Upper lobe of right lung (tissue), 1 donor: Measurements from ENCODE around the gene SCML2. TPM values are rescaled to one million over a fixed set of nuclear protein-coding genes. Genes with fewer than 3 reads are reported as not detected.

Source experiments
- ATAC-seq: fragments of 200-7000 bp; cut with Tn5 transposase; one replicate; pipeline ENCODE4 v1.9.1; 2020; ENCODE audit warnings: mild to moderate bottlenecking, moderate library complexity
- DNase-seq: peaks from one replicate; pipeline ENCODE4 v3.0.0-alpha.2; 2020
- H3K27ac ChIP-seq: fragments of 200-600 bp; one replicate; pipeline ENCODE4 v1.8.0; 2022
- H3K27me3 ChIP-seq: fragments of 200-600 bp; one replicate; pipeline ENCODE4 v1.8.0; 2022; ENCODE audit warnings: mild to moderate bottlenecking
- H3K36me3 ChIP-seq: fragments of 200-600 bp; one replicate; pipeline ENCODE4 v1.8.0; 2022
- H3K4me1 ChIP-seq: fragments of 200-600 bp; one replicate; pipeline ENCODE4 v1.8.0; 2022
- H3K4me3 ChIP-seq: fragments of 200-600 bp; one replicate; pipeline ENCODE4 v1.8.0; 2022; ENCODE audit warnings: mild to moderate bottlenecking
- H3K9me3 ChIP-seq: fragments of 200-600 bp; one replicate; pipeline ENCODE4 v1.8.0; 2022
- intact Hi-C: fragments of 100-400 bp; cut with DNase I; formaldehyde crosslinking; loops from one replicate; pipeline ENCODE4 v1.11.0; 2022
- total RNA-seq: library from RNA; stranded (reverse); fragmentation: NEBNext Ultra II Directional; extraction: Animal tissue kit (Norgen Biotek cat#: 25700); gene quantifications from one replicate; pipeline ENCODE4 v1.2.1, GENCODE V29; 2021
- TF ChIP-seq, protein P1 (sequence below): fragments of 200-600 bp; IDR thresholded peaks from one replicate; pipeline ENCODE4 v1.8.0; 2022; ENCODE audit warnings: antibody characterized with exemption
- donor health status: DM: no; HTN: yes; CAD: no; lungs with severe emphysema.

Gene SCML2
- total RNA-seq, 1 donor from 2014 or later = 0.81 TPM

DNA sequence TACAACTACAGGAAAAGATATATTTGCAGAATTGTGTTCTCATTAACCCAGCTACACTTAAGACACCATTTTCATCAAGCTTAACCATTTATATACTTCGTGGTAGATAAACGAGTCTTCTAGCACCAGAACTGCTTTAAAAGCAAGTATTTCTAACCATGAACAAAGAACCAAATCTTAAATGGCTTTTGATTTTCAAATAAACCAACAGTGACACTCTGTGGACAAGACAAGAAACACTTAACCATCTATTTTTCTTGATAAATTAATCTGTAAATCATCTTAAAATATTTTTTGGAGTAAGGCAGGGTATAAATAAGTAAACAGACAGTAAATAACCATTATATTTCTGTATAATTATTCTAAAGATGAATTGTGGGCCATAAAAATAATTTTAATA, 144.0 kb downstream of the SCML2 start:
- ATAC-seq (no peak), DNase-seq (no peak)
- H3K27me3 ChIP-seq = no peaks in the 10 kb centered on the region
- no peak overlapping the region for H3K4me3 ChIP-seq
- no peak overlapping the region for H3K27ac ChIP-seq
- H3K9me3 ChIP-seq = no peaks in the 10 kb centered on the region
- intact Hi-C loops = no loop called here
- H3K36me3 ChIP-seq = no peaks in the 10 kb centered on the region
- TF ChIP-seq, protein P1, sequence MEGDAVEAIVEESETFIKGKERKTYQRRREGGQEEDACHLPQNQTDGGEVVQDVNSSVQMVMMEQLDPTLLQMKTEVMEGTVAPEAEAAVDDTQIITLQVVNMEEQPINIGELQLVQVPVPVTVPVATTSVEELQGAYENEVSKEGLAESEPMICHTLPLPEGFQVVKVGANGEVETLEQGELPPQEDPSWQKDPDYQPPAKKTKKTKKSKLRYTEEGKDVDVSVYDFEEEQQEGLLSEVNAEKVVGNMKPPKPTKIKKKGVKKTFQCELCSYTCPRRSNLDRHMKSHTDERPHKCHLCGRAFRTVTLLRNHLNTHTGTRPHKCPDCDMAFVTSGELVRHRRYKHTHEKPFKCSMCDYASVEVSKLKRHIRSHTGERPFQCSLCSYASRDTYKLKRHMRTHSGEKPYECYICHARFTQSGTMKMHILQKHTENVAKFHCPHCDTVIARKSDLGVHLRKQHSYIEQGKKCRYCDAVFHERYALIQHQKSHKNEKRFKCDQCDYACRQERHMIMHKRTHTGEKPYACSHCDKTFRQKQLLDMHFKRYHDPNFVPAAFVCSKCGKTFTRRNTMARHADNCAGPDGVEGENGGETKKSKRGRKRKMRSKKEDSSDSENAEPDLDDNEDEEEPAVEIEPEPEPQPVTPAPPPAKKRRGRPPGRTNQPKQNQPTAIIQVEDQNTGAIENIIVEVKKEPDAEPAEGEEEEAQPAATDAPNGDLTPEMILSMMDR = peak; percentile 24
- H3K4me1 ChIP-seq = no peaks in the 10 kb centered on the region

DNA sequence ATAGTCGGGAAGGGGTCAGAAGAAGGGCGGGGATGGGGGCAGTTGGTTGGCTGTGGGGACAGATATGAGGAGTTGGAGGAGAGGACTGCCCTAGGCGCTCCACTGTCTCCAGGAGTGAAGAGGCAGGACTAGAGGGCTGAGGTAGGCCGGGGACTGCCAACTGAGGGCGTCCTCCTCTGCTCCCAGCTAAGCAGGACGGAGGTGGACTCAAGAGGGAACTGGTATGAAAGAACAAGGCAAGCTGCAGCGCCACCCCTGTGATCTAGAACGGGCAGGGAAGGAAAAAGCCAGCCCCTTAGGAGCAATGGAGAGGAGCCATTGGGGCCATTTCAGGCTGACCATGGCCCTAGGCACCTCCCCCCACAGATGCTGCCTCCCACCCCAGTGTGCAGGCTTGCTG, 147.8 kb downstream of the SCML2 start:
- H3K36me3 ChIP-seq = no peaks in the 10 kb centered on the region
- no peak overlapping the region for H3K4me3 ChIP-seq
- no peaks in the 10 kb centered on the region for H3K9me3 ChIP-seq
- no peaks in the 10 kb centered on the region for H3K4me1 ChIP-seq
- TF ChIP-seq, protein P1 = no peak
- ATAC-seq (no peak), DNase-seq (no peak)
- intact Hi-C loops = no loop called here
- H3K27ac ChIP-seq = no peak overlapping the region
- H3K27me3 ChIP-seq = no peaks in the 10 kb centered on the region

DNA sequence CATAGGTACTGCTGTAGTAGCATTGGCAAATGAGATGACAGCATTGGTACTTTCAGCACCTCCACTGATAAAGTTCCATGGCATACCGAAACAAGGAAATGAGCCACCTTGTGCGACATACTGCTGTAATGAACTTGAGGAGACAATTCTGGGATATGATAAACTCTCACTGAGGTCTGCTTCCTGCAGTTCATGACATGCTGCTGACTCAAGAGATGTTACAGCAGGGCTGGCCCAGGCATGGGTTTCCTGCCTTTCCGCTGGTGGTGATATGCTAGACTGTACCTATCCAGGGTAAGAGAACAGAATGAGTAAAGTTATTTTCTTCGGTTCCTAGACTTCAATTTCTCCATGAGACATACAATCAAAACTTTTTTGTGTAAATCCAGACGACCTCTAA, 150.9 kb downstream of the SCML2 start:
- Histone ChIP-seq H3K4me3 (no peak overlapping the region), H3K27me3 (no peaks in the 10 kb centered on the region), H3K9me3 (no peaks in the 10 kb centered on the region), H3K27ac (no peak overlapping the region), H3K4me1 (no peaks in the 10 kb centered on the region), H3K36me3 (no peaks in the 10 kb centered on the region)
- TF ChIP-seq, protein P1 = no peak
- intact Hi-C loops = no loop called here
- ATAC-seq = no peak
- no peak for DNase-seq

DNA sequence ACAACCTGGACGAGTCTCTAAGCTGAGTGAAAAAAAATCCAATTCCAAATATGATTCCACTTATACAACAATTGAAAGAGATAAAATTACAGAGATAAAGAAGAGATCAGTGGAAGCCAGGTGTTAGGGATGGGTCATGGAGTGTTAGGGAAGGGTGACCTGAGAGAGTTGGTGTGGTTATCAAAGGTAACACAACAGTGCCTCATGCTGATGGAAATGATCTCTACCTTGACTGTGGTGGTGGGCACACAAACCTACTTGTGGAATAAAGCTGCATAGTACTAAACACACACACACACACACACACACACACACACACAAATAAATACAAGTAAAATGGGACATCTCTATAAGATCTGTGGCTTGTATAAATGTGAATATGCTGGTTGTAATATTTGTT, 159.8 kb downstream of the SCML2 start:
- Histone ChIP-seq H3K36me3 (no peaks in the 10 kb centered on the region), H3K4me3 (no peak overlapping the region), H3K27ac (no peak overlapping the region), H3K9me3 (no peaks in the 10 kb centered on the region), H3K4me1 (no peaks in the 10 kb centered on the region), H3K27me3 (no peaks in the 10 kb centered on the region)
- ATAC-seq (no peak), DNase-seq (no peak)
- TF ChIP-seq, protein P1 = no peak
- intact Hi-C loops = no loop called here

Other genes starting within 250 kb of the SCML2 start
- not detected for gene BEND2, start 133.8 kb downstream of the SCML2 start, total RNA-seq
- gene CDKL5, start 70.9 kb upstream of the SCML2 start, total RNA-seq = 33.8 TPM